ENCODE measurements around the gene PTPDC1.

Gene PTPDC1, protein sequence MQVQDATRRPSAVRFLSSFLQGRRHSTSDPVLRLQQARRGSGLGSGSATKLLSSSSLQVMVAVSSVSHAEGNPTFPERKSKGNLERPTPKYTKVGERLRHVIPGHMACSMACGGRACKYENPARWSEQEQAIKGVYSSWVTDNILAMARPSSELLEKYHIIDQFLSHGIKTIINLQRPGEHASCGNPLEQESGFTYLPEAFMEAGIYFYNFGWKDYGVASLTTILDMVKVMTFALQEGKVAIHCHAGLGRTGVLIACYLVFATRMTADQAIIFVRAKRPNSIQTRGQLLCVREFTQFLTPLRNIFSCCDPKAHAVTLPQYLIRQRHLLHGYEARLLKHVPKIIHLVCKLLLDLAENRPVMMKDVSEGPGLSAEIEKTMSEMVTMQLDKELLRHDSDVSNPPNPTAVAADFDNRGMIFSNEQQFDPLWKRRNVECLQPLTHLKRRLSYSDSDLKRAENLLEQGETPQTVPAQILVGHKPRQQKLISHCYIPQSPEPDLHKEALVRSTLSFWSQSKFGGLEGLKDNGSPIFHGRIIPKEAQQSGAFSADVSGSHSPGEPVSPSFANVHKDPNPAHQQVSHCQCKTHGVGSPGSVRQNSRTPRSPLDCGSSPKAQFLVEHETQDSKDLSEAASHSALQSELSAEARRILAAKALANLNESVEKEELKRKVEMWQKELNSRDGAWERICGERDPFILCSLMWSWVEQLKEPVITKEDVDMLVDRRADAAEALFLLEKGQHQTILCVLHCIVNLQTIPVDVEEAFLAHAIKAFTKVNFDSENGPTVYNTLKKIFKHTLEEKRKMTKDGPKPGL

DNA sequence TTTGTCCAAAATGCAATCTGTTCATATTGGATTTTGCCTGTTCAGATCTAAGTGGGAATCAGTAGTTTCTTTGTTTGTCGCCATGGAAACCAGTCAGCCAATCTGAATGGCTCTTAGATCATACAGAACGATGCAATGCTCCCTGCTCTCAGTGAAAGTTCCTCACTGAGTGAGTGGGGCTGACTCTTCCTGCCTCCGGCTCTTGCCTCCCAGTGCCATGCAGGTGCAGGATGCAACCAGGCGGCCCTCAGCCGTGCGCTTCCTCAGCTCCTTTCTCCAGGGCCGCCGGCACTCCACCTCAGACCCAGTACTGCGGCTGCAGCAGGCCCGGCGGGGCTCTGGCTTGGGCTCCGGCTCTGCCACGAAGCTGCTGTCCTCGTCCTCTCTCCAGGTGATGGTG, at the start of gene PTPDC1:
Gene PTPDC1 (plus strand): TSS at position 151 of the 400 bp plus-strand sequence. CDS start 67 bp downstream, at position 218.
- in situ Hi-C loops (cut with HindIII; ENCODE audit: low pct_ligation_motif_present, low pct_unique_long_range_greater_than_20kb, low sequenced_read_pairs): no loop called here
- peak; percentile 61 for DNase-seq

DNA sequence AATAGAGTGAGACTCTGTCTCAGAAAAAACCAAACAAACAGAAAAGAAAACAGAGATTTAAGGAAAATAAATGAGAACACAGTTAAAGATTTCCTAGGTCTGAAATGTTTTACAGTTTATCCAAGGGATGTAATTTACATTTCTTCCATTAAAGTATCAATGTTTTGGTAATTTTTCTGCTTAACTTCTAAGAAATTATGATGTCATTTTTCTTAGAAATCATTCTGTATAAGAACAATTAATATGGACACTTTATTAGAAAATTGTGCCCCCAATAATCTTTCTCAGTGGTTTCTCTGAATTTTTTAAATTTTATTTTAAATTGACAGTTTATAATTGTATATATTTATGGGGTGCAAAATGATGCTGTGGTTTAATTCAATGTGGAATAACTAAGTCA, 49.8 kb upstream of the PTPDC1 start:
- no peak for DNase-seq
- in situ Hi-C loops (cut with HindIII; ENCODE audit: low pct_ligation_motif_present, low pct_unique_long_range_greater_than_20kb, low sequenced_read_pairs): no loop called here

DNA sequence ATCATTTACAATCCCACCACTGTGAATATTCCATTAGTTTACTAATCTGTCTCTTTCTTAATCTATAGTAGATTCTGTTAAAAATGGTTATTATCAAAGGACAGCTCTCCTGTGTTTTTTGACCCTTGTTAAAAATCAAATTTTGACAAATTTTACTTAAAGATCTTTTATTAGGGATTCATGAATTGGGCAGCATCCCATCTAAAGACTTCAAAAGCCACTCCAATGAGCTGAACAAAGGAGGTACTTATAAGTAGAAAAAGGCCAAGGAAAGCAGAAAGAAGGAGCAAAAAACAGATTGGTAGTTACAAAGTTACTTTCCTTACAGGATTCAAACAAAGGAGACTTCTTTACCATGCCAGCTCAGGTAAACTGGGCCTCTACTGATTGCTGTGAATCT, 44.5 kb upstream of the PTPDC1 start:
- no peak for DNase-seq
- in situ Hi-C loops (cut with HindIII; ENCODE audit: low pct_ligation_motif_present, low pct_unique_long_range_greater_than_20kb, low sequenced_read_pairs): no loop called here

DNA sequence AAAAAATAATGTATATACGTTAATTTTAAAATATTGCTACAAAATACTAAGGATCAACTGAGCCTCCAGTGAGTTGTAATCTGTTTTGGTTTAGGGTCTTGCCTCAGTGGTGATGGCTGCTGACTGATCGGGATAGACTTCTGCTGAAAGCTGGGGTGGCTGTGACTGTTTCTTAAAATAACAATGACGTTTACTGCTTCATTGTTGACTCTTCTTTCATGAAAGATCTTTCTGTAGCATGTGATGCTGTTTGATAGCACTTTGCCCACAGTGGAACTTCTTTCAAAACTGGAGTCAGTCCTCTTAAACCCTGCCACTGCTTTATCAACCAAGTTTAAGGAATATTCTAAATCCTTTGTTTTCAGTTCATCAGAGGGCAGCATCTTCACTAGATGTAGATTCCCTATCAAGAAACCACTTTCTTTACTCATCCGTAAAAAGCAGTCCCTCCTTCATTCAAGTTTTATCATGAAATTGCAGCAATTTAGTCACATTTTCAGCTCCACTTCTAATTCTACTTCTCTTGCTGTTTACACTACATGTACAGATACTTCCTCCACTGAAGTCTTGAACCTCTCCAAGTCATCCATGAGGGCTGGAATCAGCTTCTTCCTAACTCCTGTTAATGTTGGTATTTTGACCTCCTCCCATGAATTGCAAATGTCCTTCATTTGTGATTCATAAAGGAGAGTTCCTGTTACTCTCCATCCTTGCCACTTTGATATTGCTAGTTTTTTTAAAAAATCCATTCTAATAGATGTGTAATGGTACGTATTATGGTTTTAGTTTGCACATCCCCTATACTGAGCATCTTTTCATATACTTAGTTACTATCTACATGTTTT, 41.5 kb upstream of the PTPDC1 start:
- in situ Hi-C loops (cut with HindIII; ENCODE audit: low pct_ligation_motif_present, low pct_unique_long_range_greater_than_20kb, low sequenced_read_pairs): no loop called here
- DNase-seq: no peak

DNA sequence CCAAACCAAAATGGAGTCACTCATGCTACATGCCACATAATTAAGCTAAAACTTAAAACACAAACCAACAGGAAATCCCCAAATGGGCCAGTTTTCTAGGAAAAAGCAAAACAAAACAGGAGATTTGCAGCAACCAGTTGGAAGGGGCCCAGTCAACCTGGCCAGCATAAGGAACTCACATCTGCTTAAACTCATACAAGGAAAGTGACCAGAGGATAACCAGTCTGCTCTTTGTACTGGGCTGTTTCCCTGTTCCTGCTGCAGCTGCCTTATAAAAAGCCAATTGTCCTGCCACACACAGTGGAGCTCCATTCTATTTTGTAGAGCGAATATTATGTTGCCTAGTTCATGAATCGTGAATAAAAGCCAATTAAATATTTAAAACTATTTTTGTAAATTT, 29.5 kb upstream of the PTPDC1 start:
- no peak for DNase-seq
- in situ Hi-C loops (cut with HindIII; ENCODE audit: low pct_ligation_motif_present, low pct_unique_long_range_greater_than_20kb, low sequenced_read_pairs): no loop called here

DNA sequence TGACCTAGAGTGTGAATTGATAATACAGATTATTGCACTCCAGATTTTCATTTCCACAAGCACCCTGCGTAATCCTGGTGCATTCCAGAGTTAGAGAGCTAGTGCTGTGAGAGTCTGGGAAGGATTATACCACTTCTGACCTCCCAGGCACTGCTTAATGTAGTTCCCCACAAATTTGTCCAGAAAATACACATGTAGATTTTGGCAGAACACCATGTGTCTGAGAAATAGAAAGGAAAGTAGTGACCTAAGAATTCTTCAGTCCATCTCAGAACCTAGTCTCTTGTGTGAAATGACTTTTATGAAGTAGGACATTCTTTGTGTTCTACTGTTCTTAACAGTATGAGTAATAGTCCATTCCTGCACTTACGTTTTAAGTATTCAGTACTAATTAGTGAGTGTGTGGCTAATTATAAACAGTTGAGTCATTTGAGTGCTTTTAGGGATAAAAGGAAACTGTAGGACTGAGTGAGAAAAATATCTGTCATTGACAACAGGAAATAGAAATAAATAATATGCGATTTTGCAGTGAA, 27.8 kb upstream of the PTPDC1 start:
- no peak for DNase-seq
- in situ Hi-C loops (cut with HindIII; ENCODE audit: low pct_ligation_motif_present, low pct_unique_long_range_greater_than_20kb, low sequenced_read_pairs): no loop called here

DNA sequence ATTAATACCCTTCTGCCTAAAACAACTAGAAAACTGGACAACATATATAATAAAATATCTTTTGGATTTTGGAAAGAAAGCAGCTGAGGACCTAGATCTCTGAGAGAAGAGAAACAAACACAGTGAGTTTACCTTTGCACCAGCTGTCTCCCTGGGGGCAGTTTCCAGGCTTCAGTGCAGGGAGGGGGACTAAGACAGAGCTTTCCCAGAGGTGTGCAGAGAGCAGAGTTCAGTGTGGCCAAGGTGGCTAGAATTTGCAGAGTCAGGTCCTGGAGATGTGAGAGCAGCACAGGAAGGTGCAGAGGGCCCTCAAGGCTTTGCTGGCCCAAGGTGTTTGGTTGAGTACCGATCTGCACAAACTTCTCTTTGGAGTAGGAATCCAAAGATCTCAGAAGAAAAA, 26.3 kb upstream of the PTPDC1 start:
- in situ Hi-C loops (cut with HindIII; ENCODE audit: low pct_ligation_motif_present, low pct_unique_long_range_greater_than_20kb, low sequenced_read_pairs): no loop called here
- DNase-seq: no peak

DNA sequence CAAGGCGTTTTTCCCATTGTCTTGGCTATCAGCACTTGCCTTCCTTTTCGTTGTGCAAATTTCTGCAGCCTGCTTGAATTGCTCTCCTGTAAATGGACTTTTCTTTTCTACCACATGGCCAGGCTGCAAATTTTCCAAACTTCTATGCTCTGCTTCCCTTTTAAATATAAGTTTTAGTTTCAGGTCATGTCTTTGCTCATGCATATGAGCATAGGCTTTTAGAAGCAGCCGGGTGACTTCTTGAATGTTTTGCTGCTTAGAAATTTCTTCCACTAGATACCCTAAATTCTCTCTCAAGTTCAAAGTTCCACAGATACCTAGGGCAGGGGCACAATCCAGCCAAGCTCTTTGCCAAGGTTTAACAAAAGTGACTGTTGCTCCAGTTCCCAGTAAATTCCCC, 22.4 kb upstream of the PTPDC1 start:
- in situ Hi-C loops (cut with HindIII; ENCODE audit: low pct_ligation_motif_present, low pct_unique_long_range_greater_than_20kb, low sequenced_read_pairs): no loop called here
- no peak for DNase-seq

DNA sequence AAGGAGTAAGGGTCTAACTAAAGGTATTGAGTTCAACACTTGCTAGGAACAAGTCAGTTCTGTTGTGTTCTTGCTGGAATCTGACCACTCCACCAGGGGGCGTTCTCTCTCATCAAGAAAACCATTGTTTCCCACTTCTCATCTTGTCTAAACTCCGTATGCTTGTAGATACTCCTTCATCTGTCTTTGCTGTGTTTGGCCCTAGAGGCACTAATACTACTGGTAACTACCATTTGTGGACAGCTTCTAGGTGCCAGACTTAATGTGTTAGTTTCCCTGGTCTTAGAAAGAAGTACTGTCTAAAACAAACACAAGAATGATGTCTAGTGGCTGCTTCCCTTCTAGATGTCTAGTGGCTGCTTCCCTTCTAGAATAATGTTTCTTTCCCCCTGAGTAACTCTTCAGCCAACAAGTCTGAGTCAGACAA, 18.7 kb upstream of the PTPDC1 start:
- in situ Hi-C loops (cut with HindIII; ENCODE audit: low pct_ligation_motif_present, low pct_unique_long_range_greater_than_20kb, low sequenced_read_pairs): no loop called here
- peak; percentile 69 for DNase-seq

DNA sequence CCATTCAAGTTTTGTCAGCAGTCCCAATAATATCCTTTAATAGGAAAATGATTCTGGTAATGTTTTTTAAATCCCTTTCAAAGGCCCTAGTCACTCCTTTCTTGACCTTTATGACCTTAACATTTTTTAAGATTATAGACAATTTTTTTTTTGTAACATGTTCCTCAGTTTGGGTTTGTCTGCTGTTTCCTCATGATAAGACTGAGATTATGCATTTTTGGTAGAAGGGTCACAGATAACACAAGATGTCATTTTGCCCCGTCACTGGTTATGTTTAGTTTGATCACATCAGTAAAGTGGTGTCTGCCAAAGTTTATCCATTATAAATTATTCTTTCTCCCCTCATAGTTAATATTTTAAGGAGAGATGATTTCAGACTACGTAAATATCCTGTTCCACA, 16.0 kb upstream of the PTPDC1 start:
- no peak for DNase-seq
- in situ Hi-C loops (cut with HindIII; ENCODE audit: low pct_ligation_motif_present, low pct_unique_long_range_greater_than_20kb, low sequenced_read_pairs): no loop called here

DNA sequence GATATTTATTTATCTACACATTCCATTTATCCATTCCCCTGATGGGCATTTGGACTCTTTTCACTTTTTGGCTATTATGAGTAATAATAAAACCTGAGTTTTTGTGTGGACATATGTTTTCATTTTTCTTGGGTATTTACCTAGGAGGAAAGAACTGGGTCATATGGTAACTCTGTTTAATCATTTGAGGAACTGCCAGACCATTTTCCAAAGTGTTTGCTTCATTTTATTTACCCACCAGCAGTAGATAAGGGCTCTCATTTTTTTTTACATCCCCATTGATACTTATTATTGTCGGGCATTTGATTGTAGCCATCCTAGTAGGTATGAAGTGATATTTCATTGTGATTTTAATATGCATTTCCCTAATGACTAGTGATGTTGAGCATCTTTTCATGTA, 7.7 kb upstream of the PTPDC1 start:
- in situ Hi-C loops (cut with HindIII; ENCODE audit: low pct_ligation_motif_present, low pct_unique_long_range_greater_than_20kb, low sequenced_read_pairs): no loop called here
- no peak for DNase-seq

DNA sequence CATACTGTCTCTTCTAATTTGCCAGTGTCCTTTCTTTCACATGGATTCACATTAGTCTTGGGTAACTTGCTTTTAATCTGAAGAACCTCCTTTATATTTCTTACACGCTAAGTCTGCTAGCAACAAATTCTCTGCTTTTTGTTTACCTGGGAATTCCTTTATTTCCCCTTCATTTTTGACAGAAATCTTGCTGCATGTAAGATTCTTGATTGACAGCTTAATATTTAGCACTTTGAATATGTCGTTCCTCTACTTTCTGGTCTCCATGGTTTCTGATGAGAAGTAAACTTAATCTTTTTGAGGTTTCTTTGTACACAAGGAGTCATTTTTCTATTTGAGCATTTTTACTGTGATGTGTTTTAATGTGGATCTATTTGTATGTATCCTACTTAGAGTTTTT, 6.2 kb upstream of the PTPDC1 start:
- in situ Hi-C loops (cut with HindIII; ENCODE audit: low pct_ligation_motif_present, low pct_unique_long_range_greater_than_20kb, low sequenced_read_pairs): no loop called here
- no peak for DNase-seq

DNA sequence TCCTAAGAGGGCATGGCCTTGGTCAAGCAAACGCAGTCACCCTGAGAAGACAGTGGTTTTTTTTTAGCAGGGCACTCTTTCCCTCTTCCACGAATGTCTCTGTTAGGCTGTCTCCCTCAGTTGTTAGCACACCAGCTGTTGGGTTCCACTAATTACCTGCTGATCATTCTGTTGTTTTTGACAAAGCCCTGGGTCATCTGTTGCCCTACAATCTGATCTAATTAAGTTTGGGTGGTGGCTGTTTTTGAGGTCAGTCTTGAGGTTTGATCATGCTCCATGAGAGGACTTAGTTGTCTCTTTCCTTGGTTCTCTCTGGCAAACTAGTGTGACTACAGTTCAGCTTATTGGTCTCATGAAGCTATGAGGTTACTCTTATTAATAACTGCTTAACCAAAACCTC, 5.0 kb upstream of the PTPDC1 start:
- in situ Hi-C loops (cut with HindIII; ENCODE audit: low pct_ligation_motif_present, low pct_unique_long_range_greater_than_20kb, low sequenced_read_pairs): no loop called here
- DNase-seq: no peak

DNA sequence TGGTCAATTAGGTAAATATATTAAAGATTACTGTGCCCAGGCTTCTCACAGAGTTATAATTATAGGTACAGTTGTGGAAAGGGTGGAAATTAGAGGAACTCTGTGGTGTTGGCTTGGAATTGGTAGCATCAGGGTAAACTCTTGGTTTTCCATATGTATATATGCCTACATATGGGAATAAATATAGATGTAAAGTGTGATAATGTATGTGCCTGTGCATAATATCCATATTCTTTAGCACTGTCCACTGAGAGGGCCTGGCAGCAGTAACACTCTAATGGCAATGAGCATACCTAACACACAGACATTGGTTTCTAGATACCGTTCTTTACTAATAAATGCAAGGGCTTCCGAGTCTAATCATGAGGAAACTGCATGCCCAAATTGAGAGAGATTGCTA, 4.0 kb upstream of the PTPDC1 start:
- no peak for DNase-seq
- in situ Hi-C loops (cut with HindIII; ENCODE audit: low pct_ligation_motif_present, low pct_unique_long_range_greater_than_20kb, low sequenced_read_pairs): no loop called here

DNA sequence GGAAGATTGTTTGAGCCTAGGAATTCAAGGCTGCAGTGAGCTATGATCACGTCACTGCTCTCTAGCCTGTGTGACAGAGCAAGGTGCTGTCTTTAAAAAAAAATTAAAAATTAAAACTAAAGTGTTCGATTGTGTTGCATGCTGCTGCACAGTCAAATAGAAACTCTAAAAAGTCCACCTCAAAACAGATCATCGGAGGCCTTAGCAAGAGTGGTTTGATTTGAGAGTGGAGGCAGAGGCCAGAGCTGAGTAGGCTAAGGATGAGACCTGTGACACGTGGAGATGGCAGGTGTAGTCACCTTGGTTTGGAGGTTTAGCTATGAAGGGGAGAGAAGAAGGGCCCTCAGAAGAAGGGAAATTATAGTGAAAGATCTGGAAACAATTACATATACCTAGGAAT, 2.8 kb upstream of the PTPDC1 start:
- DNase-seq: no peak
- in situ Hi-C loops (cut with HindIII; ENCODE audit: low pct_ligation_motif_present, low pct_unique_long_range_greater_than_20kb, low sequenced_read_pairs): no loop called here

DNA sequence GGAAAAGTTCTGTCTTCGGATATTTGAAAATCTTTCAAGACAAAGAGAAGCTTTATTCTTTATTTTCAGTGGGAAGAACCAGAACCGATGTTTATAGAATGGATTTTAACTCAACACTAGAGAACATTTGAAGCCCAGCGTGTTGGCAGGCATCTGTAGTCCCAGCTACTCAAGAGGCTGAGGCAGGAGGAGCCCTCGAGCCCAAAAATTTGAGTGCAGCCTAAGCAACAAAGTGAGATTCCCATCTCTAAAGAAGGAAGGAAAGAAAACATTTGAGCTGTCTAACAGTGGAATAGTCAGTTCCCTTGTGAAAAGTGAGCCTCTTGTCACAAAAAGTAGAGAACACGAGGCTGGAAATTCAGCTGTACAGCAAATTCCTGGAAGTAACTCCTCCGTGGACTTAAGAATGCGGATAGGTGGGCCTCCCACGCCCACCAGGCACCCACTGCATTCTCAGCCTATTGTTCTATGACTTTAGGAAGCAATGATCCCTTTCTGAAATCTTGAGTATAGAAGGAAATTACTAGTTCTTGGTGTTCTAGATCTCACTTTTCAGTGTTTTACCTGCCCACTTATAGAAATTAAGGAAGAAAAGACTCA, 2.3 kb upstream of the PTPDC1 start:
- DNase-seq: no peak
- in situ Hi-C loops (cut with HindIII; ENCODE audit: low pct_ligation_motif_present, low pct_unique_long_range_greater_than_20kb, low sequenced_read_pairs): no loop called here

DNA sequence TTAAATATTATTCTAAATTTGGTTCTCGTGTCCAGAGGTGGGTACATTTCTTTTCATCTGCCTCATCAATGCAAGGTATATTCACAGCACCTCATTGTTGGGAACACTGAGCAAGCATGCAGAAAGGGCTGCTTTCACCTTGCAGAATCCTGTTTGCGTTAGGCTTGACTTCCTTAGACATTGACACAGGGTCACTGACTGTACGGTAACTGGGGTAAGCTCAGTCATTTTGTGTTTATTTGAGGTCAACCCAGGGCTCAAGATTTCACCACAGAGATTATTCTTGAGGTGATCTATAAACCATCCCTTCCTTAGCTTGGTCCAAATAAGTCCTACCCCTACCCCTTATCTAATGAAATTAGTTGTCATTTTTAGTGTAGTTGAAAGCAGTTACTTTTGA, 1.7 kb upstream of the PTPDC1 start:
- in situ Hi-C loops (cut with HindIII; ENCODE audit: low pct_ligation_motif_present, low pct_unique_long_range_greater_than_20kb, low sequenced_read_pairs): no loop called here

DNA sequence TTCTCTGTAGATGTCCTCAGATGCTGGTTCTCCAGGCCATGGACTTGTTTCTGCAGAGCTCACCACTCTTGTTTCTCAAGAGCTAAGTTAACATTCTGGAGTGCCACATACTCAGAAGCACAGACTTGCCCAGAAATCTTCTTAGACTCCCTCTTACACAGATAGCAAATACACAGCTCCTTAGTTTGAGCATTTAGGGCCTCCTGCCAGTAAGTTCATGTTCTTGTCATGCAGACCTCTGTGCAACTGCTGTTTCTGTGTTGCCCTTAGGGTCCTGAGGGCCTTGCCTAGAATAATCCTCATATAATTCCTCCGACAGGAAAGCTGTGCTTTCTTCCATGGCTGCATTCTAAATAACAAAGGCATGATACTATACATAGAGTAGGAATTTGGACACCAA, 1.3 kb upstream of the PTPDC1 start:
- no peak for DNase-seq
- in situ Hi-C loops (cut with HindIII; ENCODE audit: low pct_ligation_motif_present, low pct_unique_long_range_greater_than_20kb, low sequenced_read_pairs): no loop called here

More for the DNA sequence above, 1.7 kb upstream of the PTPDC1 start:
- DNase-seq: no peak

Data from ACHN (cell line).